Naive thymus-derived CD8-positive, alpha-beta T cell (primary cell): ENCODE data around the gene IL1A. TPM values are rescaled to one million over a fixed set of nuclear protein-coding genes. Genes with fewer than 3 reads are reported as not detected.
A peak's percentile ranks its signal among the peaks of the same experiment; 100 is the strongest.

Experiments
- ATAC-seq, 2 donors: fragments of 150-1000 bp; cut with Tn5 transposase in 1 of 2; sonication (Bioruptor Pico), chemical (Tn5 transposase) in 1 of 2; 1 replicate in 1 of 2; 2 replicates in 1 of 2; pipeline ENCODE4 v1.10.0; 2021; ENCODE audit warnings: mild to moderate bottlenecking in 2 of 2, moderate library complexity in 2 of 2
- POLR2A ChIA-PET: fragments of 350-600 bp; sonication (Branson Sonifier 250); formaldehyde crosslinking; loops from one replicate; lab custom pipeline; 2021; ENCODE audit warnings: antibody characterized with exemption; lab: Charles Lee
- DNase-seq, 10 donors: peaks; one replicate each; pipeline versions ENCODE4 v3.0.0 to v3.0.0-alpha.2; 2020 to 2022
- H3K27ac Mint-ChIP-seq, 10 donors: one replicate each; pipeline ENCODE4 v1.8.0; 2020 to 2022; ENCODE audit warnings: mild to moderate bottlenecking in 10 of 10, mixed read lengths in 10 of 10, moderate library complexity in 4 of 10, inconsistent platforms in 1 of 10
- H3K27me3 Mint-ChIP-seq, 5 donors: one replicate each; pipeline ENCODE4 v1.8.0; 2021 to 2022; ENCODE audit warnings: mixed read lengths in 5 of 5
- H3K36me3 Mint-ChIP-seq, 3 donors: one replicate each; pipeline ENCODE4 v1.8.0; 2020 to 2022; ENCODE audit warnings: mixed read lengths in 3 of 3, mild to moderate bottlenecking in 2 of 3, inconsistent platforms in 1 of 3
- H3K4me1 Mint-ChIP-seq, 4 donors: one replicate each; pipeline ENCODE4 v1.8.0; 2021 to 2022; ENCODE audit warnings: mixed read lengths in 4 of 4
- H3K4me3 Mint-ChIP-seq, 10 donors: one replicate each; pipeline ENCODE4 v1.8.0; 2020 to 2022; ENCODE audit warnings: mild to moderate bottlenecking in 10 of 10, mixed read lengths in 10 of 10, moderate library complexity in 6 of 10, inconsistent platforms in 1 of 10
- H3K9me3 Mint-ChIP-seq, 9 donors: one replicate each; pipeline ENCODE4 v1.8.0; 2020 to 2022; ENCODE audit warnings: mixed read lengths in 9 of 9, mild to moderate bottlenecking in 3 of 9, inconsistent platforms in 1 of 9, moderate library complexity in 1 of 9
- polyA plus RNA-seq, 3 donors: library from polyadenylated mRNA; unstranded; fragments of 300-500 nt; fragmentation: Illumina TruSeq; gene quantifications; one replicate each; pipeline ENCODE4 v1.2.3, GENCODE V29; 2021
- total RNA-seq, 8 experiments: library from RNA in 2 of 8; stranded (reverse) in 2 of 8; gene quantifications; one replicate each; pipeline ENCODE4 v1.2.3 and lab custom pipeline; 2021 to 2026

IL1A gene
- total and polyA plus RNA-seq, 5 experiments from 2014 or later = not detected

- H3K27me3 Mint-ChIP-seq = peaks cover 0 to 8% (median 3%) of the 10 kb centered on the region in 5 donors
- H3K36me3 Mint-ChIP-seq = no peaks in the 10 kb centered on the region
- DNase-seq (no peak), ATAC-seq (no peak)
- no peaks in the 10 kb centered on the region for H3K9me3 Mint-ChIP-seq
- POLR2A ChIA-PET = interaction anchor here (1.0 kb wide), 1 partner anchor 99 kb away, joined by 4 read pairs; no protein-coding TSS in a partner anchor
- no peak overlapping the region for H3K27ac Mint-ChIP-seq
- H3K4me3 Mint-ChIP-seq = no peak overlapping the region
- peaks cover 0 to 6% (median 4%) of the 10 kb centered on the region in 4 donors for H3K4me1 Mint-ChIP-seq
These were observed 58.5 kb downstream of the IL1A start for GRCh38 chr2:112725545-112726457.

GRCh38 chr2:112724591-112725525 is 59.4 kb downstream of the IL1A start:
- Mint-ChIP-seq H3K4me3 (no peak overlapping the region), H3K36me3 (no peaks in the 10 kb centered on the region), H3K27ac (peak overlapping the region in 2 of 10 donors; percentile 11 to 17), H3K27me3 (peaks cover 0 to 8% (median 6%) of the 10 kb centered on the region in 5 donors), H3K9me3 (no peaks in the 10 kb centered on the region), H3K4me1 (peaks cover 0 to 8% (median 5%) of the 10 kb centered on the region in 4 donors)
- POLR2A ChIA-PET = interaction anchor here (0.5 kb wide), 1 partner anchor 9 kb away, joined by 3 read pairs; no protein-coding TSS in a partner anchor
- DNase-seq (no peak), ATAC-seq (no peak)

DNA sequence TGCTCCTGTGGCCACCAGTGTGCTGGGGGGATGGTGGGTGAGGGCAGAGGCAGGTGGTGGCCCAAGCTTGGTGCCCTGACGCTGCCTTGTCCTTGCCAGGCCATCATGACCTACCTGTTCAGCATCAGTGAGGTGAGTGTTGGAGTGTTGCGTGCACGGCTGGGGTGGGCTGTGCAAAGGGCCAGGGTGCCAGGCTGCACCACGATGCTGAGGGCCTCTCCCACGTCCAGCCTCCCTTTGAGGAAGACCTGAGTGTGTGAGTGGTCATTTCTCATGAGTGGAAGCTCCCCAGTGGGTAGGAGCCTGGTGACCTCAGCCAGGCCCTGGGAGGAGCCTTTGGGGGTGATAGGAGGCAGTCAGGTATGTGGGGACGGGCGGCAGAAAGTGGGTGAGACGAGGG is 60.3 kb downstream of the IL1A start:
- no peaks in the 10 kb centered on the region for H3K36me3 Mint-ChIP-seq
- DNase-seq (no peak), ATAC-seq (no peak)
- H3K9me3 Mint-ChIP-seq = no peaks in the 10 kb centered on the region
- H3K27ac Mint-ChIP-seq = no peak overlapping the region
- peaks cover 0 to 8% (median 5%) of the 10 kb centered on the region in 4 donors for H3K4me1 Mint-ChIP-seq
- peaks cover 0 to 8% (median 6%) of the 10 kb centered on the region in 5 donors for H3K27me3 Mint-ChIP-seq
- POLR2A ChIA-PET = no interaction called here
- no peak overlapping the region for H3K4me3 Mint-ChIP-seq

Other genes starting within 250 kb of the IL1A start
- gene POLR1B, start 242.0 kb downstream of the IL1A start, total RNA-seq = 10 to 100 TPM; 28.5 to 33.8 TPM
- gene POLR1B, start 242.0 kb downstream of the IL1A start, polyA plus RNA-seq = 10 to 100 TPM; 14.9 to 23.8 (median 17.5) TPM
- 10 to 100 TPM; 20.8 to 27.1 TPM for gene CHCHD5, start 199.9 kb downstream of the IL1A start, total RNA-seq
- 10 to 100 TPM; 43.6 to 61.7 (median 46.2) TPM for gene CHCHD5, start 199.9 kb downstream of the IL1A start, polyA plus RNA-seq
- 10 to 100 TPM; 71.2 to 75.6 TPM for gene SLC20A1, start 138.6 kb downstream of the IL1A start, total RNA-seq
- 10 to 100 TPM; 17.0 to 33.7 (median 21.2) TPM for gene SLC20A1, start 138.6 kb downstream of the IL1A start, polyA plus RNA-seq
- gene NT5DC4, start 63.5 kb downstream of the IL1A start, total RNA-seq = not detected
- gene NT5DC4, start 63.5 kb downstream of the IL1A start, polyA plus RNA-seq = not detected
- not detected for gene CKAP2L, start 19.9 kb downstream of the IL1A start, total RNA-seq
- gene CKAP2L, start 19.9 kb downstream of the IL1A start, polyA plus RNA-seq = not detected
- not detected for gene IL1B, start 52.3 kb upstream of the IL1A start, total RNA-seq
- not detected for gene IL1B, start 52.3 kb upstream of the IL1A start, polyA plus RNA-seq
- not detected for gene IL37, start 126.7 kb upstream of the IL1A start, total RNA-seq
- gene IL37, start 126.7 kb upstream of the IL1A start, polyA plus RNA-seq = not detected
- not detected for gene IL36G, start 193.5 kb upstream of the IL1A start, total RNA-seq
- not detected for gene IL36G, start 193.5 kb upstream of the IL1A start, polyA plus RNA-seq
- gene IL36A, start 221.0 kb upstream of the IL1A start, total RNA-seq = 1 to 10 TPM; 1.2 to 2.1 TPM
- under 1 TPM in 2 of 3 donors, not detected in 1; 0.25 to 0.47 TPM for gene IL36A, start 221.0 kb upstream of the IL1A start, polyA plus RNA-seq